ENCODE results near the gene RAB33A. TPM values are rescaled to one million over a fixed set of nuclear protein-coding genes. Genes with fewer than 3 reads are reported as not detected.

RAB33A gene
- polyA plus RNA-seq, 1 donor (not counting 4 experiments of a cell fraction or from before 2014, with no cell fraction given): not detected

DNA sequence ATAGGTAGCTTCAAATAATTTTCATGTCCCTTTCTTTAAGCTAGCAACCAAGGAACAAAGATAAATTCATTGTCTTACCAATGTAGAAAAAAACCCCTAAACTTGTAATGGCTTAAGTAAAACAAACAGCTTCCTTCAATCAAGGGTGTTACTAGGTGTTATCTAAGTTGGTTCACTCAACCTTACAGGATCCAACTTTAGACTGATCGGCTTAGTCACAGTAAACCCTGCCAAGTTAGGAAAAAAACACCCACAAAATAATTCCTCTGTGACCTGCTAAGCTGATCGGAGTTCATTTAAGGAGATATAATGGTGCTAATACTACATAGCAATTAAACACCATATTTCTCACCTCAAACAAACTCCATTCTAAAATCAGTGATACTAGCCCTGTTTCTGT is 16.2 kb upstream of the RAB33A start:
- no peaks in the 10 kb centered on the region for H3K79me2 ChIP-seq (ENCODE audit: control insufficient read depth, insufficient read depth, low read length)
- no peaks in the 10 kb centered on the region for H3K4me1 ChIP-seq (ENCODE audit: control insufficient read depth, extremely low read depth, insufficient read depth, low read length)
- H4K20me1 ChIP-seq (ENCODE audit: control insufficient read depth, extremely low read depth, insufficient read depth, low read length): no peaks in the 10 kb centered on the region
- no peak overlapping the region for H3K9ac ChIP-seq (ENCODE audit: control insufficient read depth, extremely low read depth, insufficient read depth, low read length)
- DNase-seq (ENCODE audit: low read depth, low spot score): no peak
- TF ChIP-seq EZH2 (IDR thresholded peaks at IDR 0.05; ENCODE audit: low read length): no peak
- TF ChIP-seq, protein P1, sequence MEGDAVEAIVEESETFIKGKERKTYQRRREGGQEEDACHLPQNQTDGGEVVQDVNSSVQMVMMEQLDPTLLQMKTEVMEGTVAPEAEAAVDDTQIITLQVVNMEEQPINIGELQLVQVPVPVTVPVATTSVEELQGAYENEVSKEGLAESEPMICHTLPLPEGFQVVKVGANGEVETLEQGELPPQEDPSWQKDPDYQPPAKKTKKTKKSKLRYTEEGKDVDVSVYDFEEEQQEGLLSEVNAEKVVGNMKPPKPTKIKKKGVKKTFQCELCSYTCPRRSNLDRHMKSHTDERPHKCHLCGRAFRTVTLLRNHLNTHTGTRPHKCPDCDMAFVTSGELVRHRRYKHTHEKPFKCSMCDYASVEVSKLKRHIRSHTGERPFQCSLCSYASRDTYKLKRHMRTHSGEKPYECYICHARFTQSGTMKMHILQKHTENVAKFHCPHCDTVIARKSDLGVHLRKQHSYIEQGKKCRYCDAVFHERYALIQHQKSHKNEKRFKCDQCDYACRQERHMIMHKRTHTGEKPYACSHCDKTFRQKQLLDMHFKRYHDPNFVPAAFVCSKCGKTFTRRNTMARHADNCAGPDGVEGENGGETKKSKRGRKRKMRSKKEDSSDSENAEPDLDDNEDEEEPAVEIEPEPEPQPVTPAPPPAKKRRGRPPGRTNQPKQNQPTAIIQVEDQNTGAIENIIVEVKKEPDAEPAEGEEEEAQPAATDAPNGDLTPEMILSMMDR (optimal IDR thresholded peaks at IDR 0.05 in 1 of 3, IDR thresholded peaks at IDR 0.05 in 1 of 3, conservative IDR thresholded peaks at IDR 0.05 in 1 of 3; ENCODE audit: extremely low read depth in 1 of 3, insufficient read depth in 2 of 3, low read length in 3 of 3): no peak
- H3K4me3 ChIP-seq (ENCODE audit: control insufficient read depth in 2 of 3, extremely low read depth in 1 of 3, insufficient read depth in 2 of 3, low read depth in 1 of 3, low read length in 3 of 3): no peak overlapping the region
- dilution Hi-C loops (cut with MboI; ENCODE audit: extremely low pct_ligation_motif_present, low sequenced_read_pairs): loop anchor here (10.0 kb wide), 1 partner anchor 59 kb away; no protein-coding TSS in a partner anchor
- no peak overlapping the region for H3K27ac ChIP-seq (ENCODE audit: control insufficient read depth, insufficient read depth, low read length)
- no peak for FAIRE-seq
- H3K9me3 ChIP-seq (ENCODE audit: control insufficient read depth, low read depth, low read length): no peaks in the 10 kb centered on the region
- H3K36me3 ChIP-seq (ENCODE audit: control insufficient read depth in 2 of 2, extremely low read depth in 1 of 2, insufficient read depth in 2 of 2, low read length in 2 of 2): peaks cover 0 to 1% of the 10 kb centered on the region in 2 experiments
- H3K4me2 ChIP-seq (ENCODE audit: control insufficient read depth, extremely low read depth, insufficient read depth, low read depth, low read length): no peak overlapping the region
- H3K27me3 ChIP-seq (ENCODE audit: control insufficient read depth, extremely low read depth, insufficient read depth, low read length): no peaks in the 10 kb centered on the region
- H2AFZ ChIP-seq (ENCODE audit: control insufficient read depth, low read length): no peak overlapping the region
- H3K9me1 ChIP-seq (ENCODE audit: control insufficient read depth, extremely low read depth, insufficient read depth, low read length): no peaks in the 10 kb centered on the region

DNA sequence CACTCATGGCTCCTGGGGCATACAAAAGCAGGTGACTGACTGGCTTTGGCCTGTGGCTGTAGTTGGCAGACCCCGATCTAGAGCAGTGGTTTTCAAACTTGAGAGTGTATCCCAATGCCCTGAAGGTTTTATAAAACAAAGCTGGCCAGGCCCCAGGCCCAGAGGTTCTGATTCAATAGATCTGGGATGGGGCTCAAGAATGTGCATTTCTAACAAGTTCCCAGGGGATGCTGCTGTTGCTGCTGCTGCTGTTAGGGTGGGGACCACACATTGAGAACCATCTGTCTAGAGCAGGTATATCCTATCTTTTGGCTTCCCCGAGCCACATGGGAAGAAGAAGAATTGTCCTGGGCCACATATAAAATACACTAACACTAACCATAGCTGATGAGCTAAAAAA is 13.5 kb upstream of the RAB33A start:
- Histone ChIP-seq H3K4me3 (ENCODE audit: control insufficient read depth in 2 of 3, extremely low read depth in 1 of 3, insufficient read depth in 2 of 3, low read depth in 1 of 3, low read length in 3 of 3) (no peak overlapping the region), H3K4me1 (ENCODE audit: control insufficient read depth, extremely low read depth, insufficient read depth, low read length) (no peaks in the 10 kb centered on the region), H3K79me2 (ENCODE audit: control insufficient read depth, insufficient read depth, low read length) (peaks cover 5% of the 10 kb centered on the region), H2AFZ (ENCODE audit: control insufficient read depth, low read length) (no peak overlapping the region), H3K36me3 (ENCODE audit: control insufficient read depth in 2 of 2, extremely low read depth in 1 of 2, insufficient read depth in 2 of 2, low read length in 2 of 2) (peaks cover 0 to 1% of the 10 kb centered on the region in 2 experiments), H3K27me3 (ENCODE audit: control insufficient read depth, extremely low read depth, insufficient read depth, low read length) (no peaks in the 10 kb centered on the region), H3K9me1 (ENCODE audit: control insufficient read depth, extremely low read depth, insufficient read depth, low read length) (no peaks in the 10 kb centered on the region), H4K20me1 (ENCODE audit: control insufficient read depth, extremely low read depth, insufficient read depth, low read length) (no peaks in the 10 kb centered on the region), H3K27ac (ENCODE audit: control insufficient read depth, insufficient read depth, low read length) (no peak overlapping the region), H3K9me3 (ENCODE audit: control insufficient read depth, low read depth, low read length) (no peaks in the 10 kb centered on the region), H3K4me2 (ENCODE audit: control insufficient read depth, extremely low read depth, insufficient read depth, low read depth, low read length) (no peak overlapping the region), H3K9ac (ENCODE audit: control insufficient read depth, extremely low read depth, insufficient read depth, low read length) (no peak overlapping the region)
- no peak for FAIRE-seq
- TF ChIP-seq, protein P1 (optimal IDR thresholded peaks at IDR 0.05 in 1 of 3, IDR thresholded peaks at IDR 0.05 in 1 of 3, conservative IDR thresholded peaks at IDR 0.05 in 1 of 3; ENCODE audit: extremely low read depth in 1 of 3, insufficient read depth in 2 of 3, low read length in 3 of 3): no peak
- no peak for TF ChIP-seq EZH2 (IDR thresholded peaks at IDR 0.05; ENCODE audit: low read length)
- DNase-seq (ENCODE audit: low read depth, low spot score): no peak
- dilution Hi-C loops (cut with MboI; ENCODE audit: extremely low pct_ligation_motif_present, low sequenced_read_pairs): loop anchor here (10.0 kb wide), 1 partner anchor 56 kb away; no protein-coding TSS in a partner anchor
